LNCaP clone FGC (cell line): ENCODE data around the gene VANGL1.
"Not testable (repeated sequence)": the region's sequence is repeated elsewhere in the genome, so short reads cannot be mapped to it uniquely, and the experiment has no call there.

Source experiments
- DNase-seq: peaks from one replicate; pipeline ENCODE4 v3.0.0-alpha.2; 2011; ENCODE audit warnings: low read depth
- H3K4me3 ChIP-seq: 2 replicates; pipeline ENCODE4 v1.5.1; 2011; ENCODE audit warnings: mild to moderate bottlenecking, low read depth, low read length, control low read depth
- CTCF ChIP-seq: IDR thresholded peaks from 2 replicates; pipeline ENCODE4 v1.5.1; 2012; ENCODE audit warnings: mild to moderate bottlenecking; ENCODE audit not compliant: control insufficient read depth, insufficient read depth; ENCODE audit errors: extremely low read depth

The VANGL1 gene

DNA sequence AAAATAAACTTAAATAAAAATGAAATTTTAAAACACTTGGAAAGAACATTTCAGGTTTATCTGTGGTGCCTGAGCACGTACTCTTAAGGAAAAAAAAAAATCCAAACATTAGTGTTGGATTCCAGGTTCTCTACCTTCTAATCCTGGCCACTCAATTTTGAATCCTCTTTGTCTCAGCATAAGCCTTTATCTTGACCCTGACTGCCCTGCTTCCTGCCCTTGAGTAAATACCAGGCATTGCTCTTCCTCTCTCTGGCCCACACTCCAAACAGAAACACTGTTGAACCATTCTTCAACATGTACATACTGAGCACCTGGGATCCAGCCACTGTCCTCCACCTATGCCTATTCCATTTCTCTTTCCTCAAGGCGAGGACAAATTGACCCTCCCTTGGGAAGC lies 11.4 kb upstream of the VANGL1 start:
- H3K4me3 ChIP-seq: no peak overlapping the region
- no peak for DNase-seq
- no peak for TF ChIP-seq CTCF

DNA sequence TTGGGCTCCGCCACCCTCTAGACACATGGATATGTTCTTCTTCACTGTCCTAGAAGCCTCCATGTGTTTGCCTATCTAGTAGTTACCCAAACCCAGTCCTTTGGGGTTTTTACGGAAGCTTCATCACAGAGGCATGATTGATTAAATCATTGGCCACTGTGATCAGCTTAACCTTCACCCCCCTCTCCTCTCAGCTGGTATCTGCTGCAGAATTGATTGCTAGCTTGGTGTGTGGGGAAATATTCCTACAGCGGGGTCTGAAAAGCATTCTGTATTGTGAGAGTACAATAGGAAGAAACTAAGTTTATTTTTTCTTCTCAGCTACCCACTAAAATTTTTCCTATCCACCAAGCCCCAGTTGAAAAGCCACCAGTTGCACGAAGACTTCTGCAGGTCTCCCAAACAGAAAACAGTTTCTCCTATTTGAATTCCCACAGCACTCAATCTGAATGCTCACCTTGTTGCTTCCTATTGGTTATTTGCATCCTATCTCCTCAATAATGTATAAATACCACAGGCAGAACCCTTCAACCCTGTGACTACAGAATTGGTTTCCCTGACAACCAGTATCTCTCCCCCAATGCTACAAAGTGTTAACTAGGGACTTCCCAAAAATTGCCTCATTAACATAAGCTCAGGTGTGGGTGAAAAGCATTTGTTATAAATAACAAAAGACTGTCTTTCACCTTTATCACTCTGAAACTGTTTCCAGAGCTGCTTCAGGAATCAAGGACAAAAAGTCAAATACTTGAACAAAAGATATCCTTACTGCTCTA lies 9.3 kb upstream of the VANGL1 start:
- no peak for DNase-seq
- TF ChIP-seq CTCF: no peak
- no peak overlapping the region for H3K4me3 ChIP-seq

GRCh38 chr1:115633606-115634005 lies 8.2 kb upstream of the VANGL1 start:
- not testable (repeated sequence) for DNase-seq, H3K4me3 ChIP-seq

DNA sequence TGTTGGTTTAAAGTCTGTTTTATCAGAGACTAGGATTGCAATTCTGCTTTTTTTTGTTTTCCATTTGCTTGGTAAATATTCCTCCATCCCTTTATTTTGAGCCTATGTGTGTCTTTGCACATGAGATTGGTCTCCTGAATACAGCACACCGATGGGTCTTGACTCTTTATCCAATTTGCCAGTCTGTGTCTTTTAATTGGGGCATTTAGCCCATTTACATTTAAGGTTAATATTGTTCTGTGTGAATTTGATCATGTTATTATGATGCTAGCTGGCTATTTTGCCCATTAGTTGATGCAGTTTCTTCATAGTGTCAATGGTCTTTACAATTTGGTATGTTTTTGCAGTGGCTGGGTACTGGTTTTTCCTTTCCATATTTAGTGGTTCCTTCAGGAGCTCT lies 4.5 kb upstream of the VANGL1 start:
- not testable (repeated sequence) for DNase-seq, H3K4me3 ChIP-seq

- H3K4me3 ChIP-seq: no peak overlapping the region
- no peak for TF ChIP-seq CTCF
- no peak for DNase-seq
Measured at GRCh38 chr1:115640384-115640783, 1.4 kb upstream of the VANGL1 start.

- DNase-seq: no peak
- H3K4me3 ChIP-seq: peak overlapping the region; percentile 89
- peak; percentile 32 for TF ChIP-seq CTCF
Measured at GRCh38 chr1:115642168-115643072, 650 bp downstream of the VANGL1 start.

DNA sequence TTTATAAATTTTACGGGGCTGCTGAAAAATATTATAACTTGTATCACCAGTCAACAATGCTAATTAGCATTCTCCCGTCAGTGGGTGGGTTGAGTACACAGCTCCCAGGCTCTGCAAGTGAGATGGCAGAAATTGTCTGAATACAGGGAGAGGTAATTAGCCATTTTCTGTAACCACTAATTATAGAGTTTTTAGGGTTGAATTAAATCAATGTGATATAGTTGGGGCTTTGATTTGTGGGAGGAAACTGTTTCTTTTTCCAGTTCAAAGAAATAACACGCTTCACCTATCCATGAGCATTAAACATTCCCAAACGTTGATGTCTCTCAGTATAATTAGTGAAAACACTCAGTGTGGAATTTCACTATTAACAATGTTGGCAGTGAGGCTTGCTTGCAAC lies 1.5 kb downstream of the VANGL1 start:
- no peak for DNase-seq
- TF ChIP-seq CTCF: no peak
- H3K4me3 ChIP-seq: peak overlapping the region; percentile 89

GRCh38 chr1:115643666-115644065 lies 1.9 kb downstream of the VANGL1 start:
- H3K4me3 ChIP-seq: peak overlapping the region; percentile 89

More at GRCh38 chr1:115643666-115644065, 1.9 kb downstream of the VANGL1 start:
- DNase-seq: no peak
- TF ChIP-seq CTCF: no peak
